ENCODE results near the gene TFAP2A.

The TFAP2A gene

GRCh38 chr6:10414756-10415616, at the start of gene TFAP2A:
TFAP2A (minus strand) TSS chr6:10415074; CDS start chr6:10414991, 83 bp downstream.
- no peak for DNase-seq

- no peak for DNase-seq
Observed at GRCh38 chr6:10463491-10464481, 48.9 kb upstream of the TFAP2A start.

- DNase-seq = no peak
Observed at GRCh38 chr6:10463040-10463439, 48.2 kb upstream of the TFAP2A start.

GRCh38 chr6:10461850-10462249, 47.0 kb upstream of the TFAP2A start:
- no peak for DNase-seq

GRCh38 chr6:10460096-10460495, 45.2 kb upstream of the TFAP2A start:
- no peak for DNase-seq

GRCh38 chr6:10458287-10458686, 43.4 kb upstream of the TFAP2A start:
- no peak for DNase-seq

- no peak for DNase-seq
Observed at GRCh38 chr6:10453596-10453995, 38.7 kb upstream of the TFAP2A start.

GRCh38 chr6:10451828-10452509, 37.1 kb upstream of the TFAP2A start:
- no peak for DNase-seq

- DNase-seq = no peak
Observed at GRCh38 chr6:10451394-10451793, 36.5 kb upstream of the TFAP2A start.

- no peak for DNase-seq
Observed at GRCh38 chr6:10449751-10450150, 34.9 kb upstream of the TFAP2A start.

GRCh38 chr6:10448096-10448495, 33.2 kb upstream of the TFAP2A start:
- DNase-seq = no peak

GRCh38 chr6:10446548-10446947, 31.7 kb upstream of the TFAP2A start:
- no peak for DNase-seq

- DNase-seq = no peak
Observed at GRCh38 chr6:10441655-10442009, 26.8 kb upstream of the TFAP2A start.

- DNase-seq = no peak
Observed at GRCh38 chr6:10441004-10441654, 26.3 kb upstream of the TFAP2A start.

- DNase-seq = no peak
Observed at GRCh38 chr6:10437891-10438290, 23.0 kb upstream of the TFAP2A start.

GRCh38 chr6:10434235-10434634, 19.4 kb upstream of the TFAP2A start:
- DNase-seq = no peak

- no peak for DNase-seq
Observed at GRCh38 chr6:10433322-10433721, 18.4 kb upstream of the TFAP2A start.

GRCh38 chr6:10431423-10432164, 16.7 kb upstream of the TFAP2A start:
- no peak for DNase-seq

- DNase-seq = peak; percentile 31
Observed at GRCh38 chr6:10429638-10430427, 15.0 kb upstream of the TFAP2A start.

GRCh38 chr6:10426781-10427279, 12.0 kb upstream of the TFAP2A start:
- DNase-seq = no peak
